Epithelial cell of proximal tubule (primary cell): Measurements from ENCODE around the gene SPINK1. TPM values are rescaled to one million over a fixed set of nuclear protein-coding genes. Genes with fewer than 3 reads are reported as not detected.

Experiments
- DNase-seq: peaks from one replicate; pipeline ENCODE4 v3.0.0-alpha.2; 2011; ENCODE audit warnings: low read depth
- H3K4me3 ChIP-seq: 2 replicates; pipeline ENCODE4 v1.5.1; 2011; ENCODE audit warnings: low read depth, mild to moderate bottlenecking, low read length
- total RNA-seq: library from RNA; depleted of rRNA; stranded (reverse); fragments of >200 nt; gene quantifications from 2 replicates; pipeline ENCODE4 v1.2.3, GENCODE V29; 2015
- TF ChIP-seq, protein P1 (sequence below): conservative IDR thresholded peaks from 2 replicates; pipeline ENCODE4 v1.5.1; 2012; ENCODE audit warnings: low read depth, mild to moderate bottlenecking, low read length

The SPINK1 gene
- total RNA-seq, 1 donor from 2014 or later = 0.29 TPM

DNA sequence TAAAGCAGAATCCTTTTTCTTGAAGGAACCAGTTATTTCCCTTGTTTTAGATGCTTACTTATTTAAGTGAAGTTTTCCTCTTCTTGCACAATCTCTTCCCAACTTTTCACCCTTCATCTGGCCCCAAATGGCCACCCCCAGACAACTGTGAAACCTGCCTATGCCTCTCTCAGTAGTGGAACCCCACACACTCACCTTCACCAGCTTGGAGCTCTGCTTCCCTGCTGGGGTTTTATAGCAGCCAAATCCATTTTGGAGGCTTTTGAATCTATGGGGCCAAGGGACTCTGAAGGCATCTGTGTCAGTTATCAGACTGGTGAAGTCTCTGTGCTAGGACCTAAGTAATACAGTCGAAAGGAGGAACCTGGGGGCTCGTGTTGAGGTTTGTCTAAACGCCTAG is 22.9 kb upstream of the SPINK1 start:
- no peak for DNase-seq
- no peak overlapping the region for H3K4me3 ChIP-seq
- TF ChIP-seq, protein P1, sequence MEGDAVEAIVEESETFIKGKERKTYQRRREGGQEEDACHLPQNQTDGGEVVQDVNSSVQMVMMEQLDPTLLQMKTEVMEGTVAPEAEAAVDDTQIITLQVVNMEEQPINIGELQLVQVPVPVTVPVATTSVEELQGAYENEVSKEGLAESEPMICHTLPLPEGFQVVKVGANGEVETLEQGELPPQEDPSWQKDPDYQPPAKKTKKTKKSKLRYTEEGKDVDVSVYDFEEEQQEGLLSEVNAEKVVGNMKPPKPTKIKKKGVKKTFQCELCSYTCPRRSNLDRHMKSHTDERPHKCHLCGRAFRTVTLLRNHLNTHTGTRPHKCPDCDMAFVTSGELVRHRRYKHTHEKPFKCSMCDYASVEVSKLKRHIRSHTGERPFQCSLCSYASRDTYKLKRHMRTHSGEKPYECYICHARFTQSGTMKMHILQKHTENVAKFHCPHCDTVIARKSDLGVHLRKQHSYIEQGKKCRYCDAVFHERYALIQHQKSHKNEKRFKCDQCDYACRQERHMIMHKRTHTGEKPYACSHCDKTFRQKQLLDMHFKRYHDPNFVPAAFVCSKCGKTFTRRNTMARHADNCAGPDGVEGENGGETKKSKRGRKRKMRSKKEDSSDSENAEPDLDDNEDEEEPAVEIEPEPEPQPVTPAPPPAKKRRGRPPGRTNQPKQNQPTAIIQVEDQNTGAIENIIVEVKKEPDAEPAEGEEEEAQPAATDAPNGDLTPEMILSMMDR = no peak

GRCh38 chr5:147853372-147853987 is 22.0 kb upstream of the SPINK1 start:
- TF ChIP-seq, protein P1 = no peak
- no peak for DNase-seq
- H3K4me3 ChIP-seq = no peak overlapping the region

- H3K4me3 ChIP-seq = no peak overlapping the region
- DNase-seq = no peak
- TF ChIP-seq, protein P1 = no peak
Observed at GRCh38 chr5:147852365-147852764, 20.9 kb upstream of the SPINK1 start.

GRCh38 chr5:147851578-147851977 is 20.1 kb upstream of the SPINK1 start:
- TF ChIP-seq, protein P1 = no peak
- no peak for DNase-seq

DNA sequence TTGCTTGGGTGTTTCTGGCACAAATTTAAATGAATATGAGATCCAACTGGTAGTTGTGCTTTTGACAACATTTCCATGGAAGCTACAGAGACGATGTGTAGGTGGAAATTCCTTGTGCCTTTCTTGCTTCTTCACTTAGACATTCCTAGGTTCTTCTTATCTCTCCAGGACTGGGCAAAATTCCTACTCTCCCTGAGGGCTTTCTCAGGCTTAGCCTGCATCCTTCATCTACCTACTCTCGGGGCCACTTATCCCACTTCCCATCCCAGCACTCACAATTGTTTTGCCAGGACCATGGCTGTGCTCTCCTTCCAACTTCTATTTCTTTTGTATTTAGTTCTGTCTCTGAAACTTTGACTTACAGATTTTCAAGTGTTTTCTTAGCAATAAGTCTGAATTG is 17.8 kb upstream of the SPINK1 start:
- DNase-seq = no peak
- H3K4me3 ChIP-seq = no peak overlapping the region
- TF ChIP-seq, protein P1 = no peak

More at GRCh38 chr5:147851578-147851977, 20.1 kb upstream of the SPINK1 start:
- H3K4me3 ChIP-seq = no peak overlapping the region

DNA sequence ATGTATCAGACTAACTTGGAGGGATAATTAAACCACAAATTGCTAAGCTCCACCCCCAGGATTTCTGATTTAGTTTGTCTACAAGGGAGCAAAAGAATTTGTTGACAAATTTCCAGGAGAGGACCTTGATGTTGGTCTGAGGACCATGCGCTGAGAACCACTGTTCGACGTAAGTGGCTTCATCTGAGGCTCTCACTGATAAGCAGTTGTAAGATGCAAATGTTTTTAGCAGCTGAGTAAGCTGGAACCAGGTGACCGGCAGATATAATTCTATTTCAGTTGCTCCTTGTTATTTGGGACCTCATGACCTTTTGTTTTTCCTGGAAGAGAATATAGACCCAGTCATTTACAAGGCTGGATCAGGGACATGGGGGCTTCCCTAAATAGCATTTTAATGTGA is 14.1 kb upstream of the SPINK1 start:
- TF ChIP-seq, protein P1 = no peak
- DNase-seq = no peak
- no peak overlapping the region for H3K4me3 ChIP-seq

GRCh38 chr5:147844846-147845245 is 13.4 kb upstream of the SPINK1 start:
- DNase-seq = no peak
- TF ChIP-seq, protein P1 = no peak
- H3K4me3 ChIP-seq = no peak overlapping the region
